Right cardiac atrium (tissue), 5 donors: Measurements from ENCODE around the gene SEPTIN10. TPM values are rescaled to one million over a fixed set of nuclear protein-coding genes. Genes with fewer than 3 reads are reported as not detected.
A peak's percentile ranks its signal among the peaks of the same experiment; 100 is the strongest.

ENCODE experiments used
- ATAC-seq, 2 donors: fragments of 200-7000 bp; cut with Tn5 transposase; one replicate each; pipeline versions ENCODE4 v1.8.0 to v1.9.1; 2020; ENCODE audit warnings: moderate library complexity in 2 of 2, mild to moderate bottlenecking in 1 of 2
- DNase-seq, 3 donors: peaks; one replicate each; pipeline ENCODE4 v3.0.0-alpha.2; 2020
- H3K27ac ChIP-seq: one replicate; pipeline ENCODE4 v1.5.1; 2013; ENCODE audit warnings: mild to moderate bottlenecking, low read length, control low read depth, moderate library complexity
- H3K27me3 ChIP-seq: one replicate; pipeline ENCODE4 v1.6.1; 2013; ENCODE audit not compliant: control insufficient read depth, insufficient read depth
- H3K4me1 ChIP-seq: one replicate; pipeline ENCODE4 v1.6.1; 2013; ENCODE audit warnings: low read length; ENCODE audit not compliant: control insufficient read depth, insufficient read depth
- H3K4me3 ChIP-seq: one replicate; pipeline ENCODE4 v1.5.1; 2013; ENCODE audit warnings: low read length, control low read depth
- H3K9me3 ChIP-seq: one replicate; pipeline ENCODE4 v1.6.1; 2013; ENCODE audit warnings: low read length; ENCODE audit not compliant: control insufficient read depth
- WGBS: extraction: QIAGEN DNeasy Blood & Tissue Kit; methylation state at CpG from one replicate; pipeline ENCODE4 v1.1.7; 2013; 5-methylcytosine and 5-hydroxymethylcytosine counted together
- intact Hi-C, 4 donors: fragments of 100-400 bp; cut with DNase I; formaldehyde crosslinking; loops; one replicate each; pipeline versions ENCODE4 v1.11.0 to v1.14.0; 2022 to 2023
- polyA plus RNA-seq: library from polyadenylated mRNA; stranded (reverse); fragments of 200-250 nt; gene quantifications from one replicate; pipeline ENCODE4 v1.2.3, GENCODE V29; 2013
- total RNA-seq, 4 donors: library from RNA; stranded (reverse); fragmentation: NEBNext Ultra II Directional; extraction: Animal tissue kit (Norgen Biotek cat#: 25700); gene quantifications; one replicate each; pipeline ENCODE4 v1.2.1, GENCODE V29; 2021
- donor health status: healthy with polysubstance abuse.
- donor health status: DM: no; HTN: yes; CAD: no.
- donor health status: DM: no; HTN: no; CAD: no.
- donor health status: DM: no; HTN: yes; CAD: no; lungs with severe emphysema.
- donor health status: DM: yes; HTN: yes; CAD: no.

Gene SEPTIN10
- total and polyA plus RNA-seq, 5 donors, result 27.9 to 63.0 (median 61.4) TPM

DNA sequence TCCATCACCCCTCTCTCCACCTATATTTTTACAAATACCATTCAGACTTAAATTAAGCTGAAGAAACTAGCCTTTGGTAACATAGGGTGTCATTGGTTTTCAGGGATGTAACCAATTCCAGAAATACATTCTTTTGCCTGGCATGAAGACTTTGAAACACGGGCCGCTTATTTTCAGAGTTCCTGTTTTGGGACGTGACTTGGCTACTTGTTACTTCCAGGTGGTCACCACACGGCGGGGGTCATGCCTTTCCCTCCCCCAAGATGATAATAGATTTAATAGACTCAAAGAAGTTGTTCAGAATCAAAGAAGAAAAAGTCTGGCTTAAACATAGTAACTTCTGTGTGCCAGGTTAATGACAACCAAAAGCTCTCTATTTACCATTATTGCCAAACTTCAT, 110.6 kb downstream of the SEPTIN10 start:
- H3K27ac ChIP-seq, result no peak overlapping the region
- WGBS, result 70% methylated on average over 5 of the region's 5 CpGs
- ATAC-seq, result no peak
- H3K4me3 ChIP-seq, result no peak overlapping the region
- no peaks in the 10 kb centered on the region for H3K27me3 ChIP-seq
- intact Hi-C loops, result loop anchor here in 2 of 4 donors (10.0 kb wide), 2 partner anchors 78 to 238 kb away; no protein-coding TSS in a partner anchor
- peaks cover under 1% of the 10 kb centered on the region for H3K4me1 ChIP-seq
- H3K9me3 ChIP-seq, result no peaks in the 10 kb centered on the region
- DNase-seq, result no peak

DNA sequence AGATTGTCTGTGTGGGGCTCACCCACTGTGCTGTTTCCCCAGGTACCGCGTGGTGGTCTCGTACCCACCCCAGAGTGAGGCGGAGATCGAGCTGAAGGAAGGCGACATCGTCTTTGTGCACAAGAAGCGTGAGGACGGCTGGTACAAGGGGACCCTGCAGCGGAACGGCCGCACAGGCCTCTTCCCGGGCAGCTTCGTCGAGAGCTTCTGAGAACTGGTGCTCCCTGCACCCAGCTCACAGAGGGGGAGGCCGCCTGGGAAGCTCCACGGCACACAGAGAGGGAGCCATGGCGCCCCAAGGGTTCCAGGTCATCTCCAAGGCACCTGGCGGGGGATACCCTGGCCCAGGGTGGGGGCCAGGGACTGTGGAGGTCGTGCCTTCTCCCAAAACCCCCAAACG, 112.3 kb downstream of the SEPTIN10 start:
- intact Hi-C loops, result loop anchor here in 2 of 4 donors (10.0 kb wide), 2 partner anchors 77 to 237 kb away; no protein-coding TSS in a partner anchor
- WGBS, result 92% methylated on average over 21 of the region's 21 CpGs
- no peaks in the 10 kb centered on the region for H3K9me3 ChIP-seq

DNA sequence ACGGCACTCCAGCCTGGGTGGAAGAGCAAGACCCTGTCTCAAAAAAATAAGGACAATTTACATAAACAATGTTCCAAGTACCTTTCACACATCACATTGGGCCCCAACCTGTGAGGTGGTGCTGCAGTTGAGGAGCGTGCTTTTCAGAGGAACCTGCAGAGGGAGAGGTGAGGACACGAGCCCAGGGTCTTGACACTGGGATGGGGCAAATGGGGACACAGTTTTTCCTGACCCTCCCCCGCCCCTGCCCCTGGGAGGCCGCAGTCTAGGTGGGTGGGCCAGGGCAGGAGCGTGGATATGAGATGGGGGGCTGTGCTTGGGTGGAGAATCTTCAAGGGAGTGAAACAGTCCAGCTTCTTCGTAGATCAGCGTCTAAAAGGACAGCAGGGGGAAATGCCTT, 112.9 kb downstream of the SEPTIN10 start:
- WGBS, result 94% methylated on average over 8 of the region's 8 CpGs
- Histone ChIP-seq H3K27me3 (no peaks in the 10 kb centered on the region), H3K4me1 (peaks cover 3% of the 10 kb centered on the region), H3K27ac (no peak overlapping the region), H3K9me3 (no peaks in the 10 kb centered on the region), H3K4me3 (no peak overlapping the region)
- intact Hi-C loops, result loop anchor here in 2 of 4 donors (10.0 kb wide), 2 partner anchors 76 to 236 kb away; no protein-coding TSS in a partner anchor
- ATAC-seq (no peak), DNase-seq (peak in 1 of 3 donors; percentile 30)

More for the DNA sequence above, 112.3 kb downstream of the SEPTIN10 start:
- Histone ChIP-seq H3K27me3 (no peaks in the 10 kb centered on the region), H3K4me1 (peaks cover 3% of the 10 kb centered on the region), H3K27ac (no peak overlapping the region), H3K4me3 (no peak overlapping the region)
- ATAC-seq (no peak), DNase-seq (peak in 1 of 3 donors; percentile 38)

DNA sequence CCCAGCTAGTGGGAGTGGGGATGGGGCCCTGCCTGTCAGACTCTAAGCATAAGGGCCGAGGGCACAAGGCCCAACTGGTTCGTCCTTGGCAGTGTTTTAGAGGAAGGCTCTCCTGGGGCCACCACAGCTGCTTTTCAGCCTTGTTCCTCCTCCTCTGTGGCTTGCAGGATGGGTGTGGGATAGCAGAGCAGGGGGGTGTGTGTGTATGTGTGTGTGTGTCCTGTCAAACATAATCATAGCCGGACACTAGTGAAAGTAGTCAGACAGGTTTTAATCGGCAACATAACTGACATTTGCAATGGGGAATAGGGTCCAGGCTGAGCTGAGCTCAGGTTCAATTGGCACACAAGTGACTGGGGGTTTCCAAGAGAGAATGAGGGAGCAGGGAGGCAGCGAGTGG, 114.2 kb downstream of the SEPTIN10 start:
- no peaks in the 10 kb centered on the region for H3K9me3 ChIP-seq
- no peak overlapping the region for H3K27ac ChIP-seq
- DNase-seq (peak in 2 of 3 donors; percentile 42 to 48), ATAC-seq (no peak)
- intact Hi-C loops, result loop anchor here in 1 of 4 donors (5.0 kb wide), 1 partner anchor 372 kb away; the partner anchor contains the start of gene SH3RF3
- no peak overlapping the region for H3K4me3 ChIP-seq
- no peaks in the 10 kb centered on the region for H3K27me3 ChIP-seq
- WGBS, result 57% methylated on average over 5 of the region's 5 CpGs
- H3K4me1 ChIP-seq, result peaks cover 3% of the 10 kb centered on the region

DNA sequence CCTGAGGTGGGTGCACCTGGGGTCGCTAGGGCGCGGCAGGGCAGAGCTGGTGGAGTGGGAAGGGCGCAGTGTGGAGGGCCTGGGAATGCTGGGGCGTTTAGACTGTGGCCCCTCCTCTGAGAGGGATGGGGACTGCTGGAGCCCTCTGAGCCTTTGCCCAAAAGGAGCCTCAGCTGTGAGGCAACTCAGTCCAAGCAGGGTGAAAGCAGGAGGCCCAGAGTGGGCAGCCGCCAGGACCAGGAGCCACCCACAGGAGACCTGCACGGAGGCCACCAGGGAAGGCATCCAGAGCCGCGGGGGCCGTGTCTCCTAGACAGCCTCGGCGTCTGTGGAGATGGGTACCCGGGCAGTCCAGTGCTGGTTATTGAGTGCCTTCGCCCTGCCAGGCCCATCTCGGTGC, 114.9 kb downstream of the SEPTIN10 start:
- no peaks in the 10 kb centered on the region for H3K27me3 ChIP-seq
- H3K9me3 ChIP-seq, result no peaks in the 10 kb centered on the region
- 90% methylated on average over 15 of the region's 15 CpGs for WGBS
- ATAC-seq (no peak), DNase-seq (no peak)
- intact Hi-C loops, result loop anchor here in 1 of 4 donors (5.0 kb wide), 1 partner anchor 372 kb away; the partner anchor contains the start of gene SH3RF3
- H3K4me1 ChIP-seq, result peaks cover 3% of the 10 kb centered on the region
- no peak overlapping the region for H3K4me3 ChIP-seq
- H3K27ac ChIP-seq, result no peak overlapping the region

DNA sequence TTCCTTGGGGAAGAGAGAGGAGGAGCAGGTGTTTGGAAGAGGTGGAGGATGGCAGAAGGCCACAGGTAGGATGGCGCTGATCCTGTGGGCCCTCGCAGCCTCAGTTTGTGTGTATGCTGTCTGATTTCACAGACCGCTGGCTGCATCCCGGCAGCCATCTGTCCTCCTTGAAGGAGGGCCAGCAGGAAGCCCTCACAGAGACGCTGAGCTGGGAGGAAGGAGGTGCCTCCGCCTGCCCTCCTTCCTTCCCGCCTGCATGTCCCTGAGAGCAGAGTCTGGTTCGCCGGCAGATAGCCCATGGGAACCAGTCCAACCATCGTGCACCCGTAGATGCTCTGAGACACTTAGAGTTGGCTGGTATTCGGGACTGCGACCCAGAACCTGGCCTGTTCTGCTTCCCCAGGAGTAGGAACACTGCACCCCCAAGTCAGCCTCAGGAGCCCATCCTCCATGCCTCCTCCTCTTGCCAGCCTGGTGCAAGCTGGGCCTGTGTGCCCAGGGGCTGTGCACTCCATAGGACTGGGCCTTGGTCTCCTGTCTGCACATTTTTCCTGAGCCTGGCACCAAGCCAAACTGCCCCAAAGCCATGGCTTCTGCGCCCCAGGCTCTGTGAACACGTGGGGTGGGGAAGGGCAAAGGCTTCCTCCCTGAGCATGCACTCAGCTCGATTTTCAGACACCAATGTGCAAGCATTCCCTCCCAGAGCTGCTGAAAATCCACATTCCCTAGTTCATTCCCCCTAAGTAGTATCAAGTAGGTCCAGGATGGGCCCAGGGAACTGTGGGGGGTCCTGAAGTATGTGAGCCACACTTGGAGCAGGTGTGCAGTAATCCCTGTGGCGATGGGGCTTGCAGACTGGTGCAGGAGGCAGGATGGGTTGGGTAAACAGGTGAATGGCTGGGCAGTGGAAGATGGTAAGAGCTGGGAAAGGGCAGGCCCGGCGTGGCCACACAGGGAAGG, 115.6 kb downstream of the SEPTIN10 start:
- H3K4me3 ChIP-seq, result no peak overlapping the region
- intact Hi-C loops, result loop anchor here in 1 of 4 donors (5.0 kb wide), 1 partner anchor 371 kb away; the partner anchor contains the start of gene SH3RF3

DNA sequence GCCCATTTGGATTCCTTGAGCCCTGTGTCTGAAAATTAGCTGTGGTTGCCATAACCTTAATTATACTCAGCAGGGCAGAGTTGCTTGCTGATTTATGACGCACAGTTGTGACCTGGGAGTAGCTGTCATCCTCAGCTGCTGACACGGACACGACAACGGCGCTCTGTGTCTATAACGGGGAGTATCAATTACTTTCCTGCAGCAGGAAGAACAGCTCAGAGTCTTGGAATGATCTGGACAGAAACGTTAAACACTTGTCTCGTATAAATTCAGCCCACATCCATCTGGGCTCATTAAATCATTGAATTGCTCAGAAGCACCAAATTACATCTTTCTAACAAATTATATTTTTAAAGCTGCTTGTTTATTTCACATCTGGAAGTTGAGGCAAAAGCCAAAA, 116.3 kb downstream of the SEPTIN10 start:
- intact Hi-C loops, result loop anchor here in 1 of 4 donors (5.0 kb wide), 1 partner anchor 370 kb away; the partner anchor contains the start of gene SH3RF3
- no peak for ATAC-seq
- WGBS, result 43% methylated on average over 8 of the region's 8 CpGs

More for the DNA sequence above, 115.6 kb downstream of the SEPTIN10 start:
- Histone ChIP-seq H3K27ac (no peak overlapping the region), H3K4me1 (peaks cover 3% of the 10 kb centered on the region), H3K9me3 (no peaks in the 10 kb centered on the region), H3K27me3 (no peaks in the 10 kb centered on the region)
- DNase-seq, result peak; percentile 40 to 74 (median 73)
- peak; percentile 32 to 38 for ATAC-seq
- 54% methylated on average over 19 of the region's 19 CpGs for WGBS

DNA sequence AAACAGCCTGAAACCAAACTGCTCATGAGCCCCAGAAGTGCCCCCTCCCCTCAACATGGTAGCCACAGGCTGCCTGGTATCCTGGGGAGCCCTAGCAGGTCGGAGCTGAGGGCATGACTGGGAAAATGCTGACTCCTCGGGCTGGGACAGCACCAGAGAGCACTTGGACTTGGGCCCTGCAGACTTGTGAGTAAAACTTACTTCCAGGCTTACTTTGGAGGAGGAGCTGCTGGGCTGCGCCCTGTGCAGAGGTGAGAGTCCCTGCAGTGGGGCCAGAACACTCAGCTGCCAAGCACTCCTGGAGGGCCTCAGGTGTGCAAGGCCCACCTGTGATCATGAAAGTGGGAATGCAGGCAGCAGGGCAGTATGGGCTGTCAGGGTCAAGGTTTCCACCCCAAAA, 119.4 kb downstream of the SEPTIN10 start:
- H3K27ac ChIP-seq, result no peak overlapping the region
- no peak for ATAC-seq
- H3K4me1 ChIP-seq, result peaks cover 3% of the 10 kb centered on the region
- H3K9me3 ChIP-seq, result no peaks in the 10 kb centered on the region
- intact Hi-C loops, result no loop called here
- H3K4me3 ChIP-seq, result no peak overlapping the region
- 85% methylated on average over 3 of the region's 3 CpGs for WGBS
- DNase-seq, result peak in 2 of 3 donors; percentile 3 to 15
- no peaks in the 10 kb centered on the region for H3K27me3 ChIP-seq

More for the DNA sequence above, 116.3 kb downstream of the SEPTIN10 start:
- Histone ChIP-seq H3K9me3 (no peaks in the 10 kb centered on the region), H3K27ac (no peak overlapping the region), H3K4me3 (no peak overlapping the region), H3K27me3 (no peaks in the 10 kb centered on the region), H3K4me1 (peaks cover 3% of the 10 kb centered on the region)
- peak in 1 of 3 donors; percentile 21 for DNase-seq

DNA sequence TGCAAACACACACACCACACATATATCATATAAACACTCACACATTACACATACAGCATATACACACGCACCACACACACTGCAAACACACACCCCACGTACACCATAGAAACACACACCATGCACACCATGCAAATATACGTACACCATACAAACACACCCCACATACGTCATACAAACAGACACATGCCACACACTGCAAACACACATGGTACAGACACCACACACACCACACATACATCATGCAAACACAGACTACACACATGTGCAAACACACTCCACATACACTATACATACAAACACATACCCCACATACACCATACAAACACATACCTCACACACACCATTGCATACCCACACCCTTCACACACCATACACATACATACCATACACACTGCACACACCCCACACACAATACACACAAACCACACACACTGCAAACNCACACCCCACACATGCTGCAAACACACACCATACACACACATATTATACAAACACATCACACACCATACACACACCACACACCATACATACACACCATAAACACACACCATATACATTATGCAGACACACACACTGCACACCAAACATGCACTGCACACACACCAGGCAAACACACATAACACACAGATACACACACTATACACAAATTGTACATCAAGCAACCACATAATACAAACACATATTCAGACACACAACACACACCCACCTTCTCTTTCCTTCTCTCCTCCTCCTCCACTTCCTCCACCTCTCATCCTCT, 120.4 kb downstream of the SEPTIN10 start:
- H3K4me1 ChIP-seq, result peaks cover 8% of the 10 kb centered on the region
- ATAC-seq, result no peak
- DNase-seq, result no peak
- no peak overlapping the region for H3K27ac ChIP-seq
- H3K4me3 ChIP-seq, result no peak overlapping the region
- no peaks in the 10 kb centered on the region for H3K27me3 ChIP-seq
- WGBS, result 72% methylated on average over 4 of the region's 4 CpGs
- intact Hi-C loops, result no loop called here
- no peaks in the 10 kb centered on the region for H3K9me3 ChIP-seq
